GM12878 (cell line): Measurements from ENCODE around the gene SMG6. TPM values are rescaled to one million over a fixed set of nuclear protein-coding genes. Genes with fewer than 3 reads are reported as not detected.

ENCODE experiments used
- DPF2 ChIP-seq: fragments of 450-650 bp; IDR thresholded peaks from 2 replicates; pipeline ENCODE4 v1.6.1; 2017; ENCODE audit warnings: mild to moderate bottlenecking
- LARP7 ChIP-seq: fragments of 450-650 bp; IDR thresholded peaks from 2 replicates; pipeline ENCODE4 v1.6.1; 2017; ENCODE audit warnings: mild to moderate bottlenecking
- MEF2B ChIP-seq: fragments of 450-650 bp; IDR thresholded peaks from 2 replicates; pipeline ENCODE4 v1.6.1; 2018; ENCODE audit warnings: mild to moderate bottlenecking, moderate library complexity; ENCODE audit not compliant: partially characterized antibody, poor library complexity, severe bottlenecking
- MTA2 ChIP-seq: fragments of 450-650 bp; IDR thresholded peaks from 2 replicates; pipeline ENCODE4 v1.6.1; 2016; ENCODE audit warnings: low read depth, mild to moderate bottlenecking, moderate library complexity
- PAX8 ChIP-seq: fragments of 450-650 bp; IDR thresholded peaks from 2 replicates; pipeline ENCODE4 v1.6.1; 2017; ENCODE audit warnings: mild to moderate bottlenecking, moderate library complexity
- RUNX3 ChIP-seq: IDR thresholded peaks from 2 replicates; pipeline ENCODE4 v1.6.1; 2012; ENCODE audit warnings: low read length, inconsistent platforms
- SRF ChIP-seq, 2 experiments: IDR thresholded peaks; 2 replicates each; pipeline ENCODE4 v1.6.1; 2011; ENCODE audit warnings: low read depth in 2 of 2, low read length in 2 of 2, mild to moderate bottlenecking in 1 of 2, moderate library complexity in 1 of 2
- ZZZ3 ChIP-seq: IDR thresholded peaks from 2 replicates; pipeline ENCODE4 v1.6.1; 2011; ENCODE audit warnings: low read depth; ENCODE audit not compliant: control insufficient read depth, insufficient read length
- polyA plus RNA-seq, 11 experiments: library from polyadenylated mRNA; depleted of rRNA in 4 of 11; unstranded in 6 of 11; stranded (reverse) in 5 of 11; fragments of >200 nt; fragmentation: Nextera tagmentation in 4 of 11; fragmentation: Illumina TruSeq in 1 of 11; extraction: Ambion mirVana in 4 of 11; extraction: Trizol in 1 of 11; gene quantifications; 1 replicate in 1 of 11; 2 replicates in 10 of 11; pipeline versions ENCODE4 v1.2.1 to v1.2.3, GENCODE V29; 2011 to 2016; ENCODE audit warnings: inconsistent platforms in 2 of 11, missing spikeins in 2 of 11, low read depth in 1 of 11
- total RNA-seq, 4 experiments: library from RNA; depleted of rRNA in 3 of 4; stranded (reverse); fragments of >200 nt in 3 of 4; fragmentation: Illumina TruSeq in 1 of 4; extraction: Trizol in 1 of 4; gene quantifications; 2 replicates each; pipeline versions ENCODE4 v1.2.1 to v1.2.3, GENCODE V29; 2013 to 2021
- TF ChIP-seq, protein P1 (sequence below): fragments of 450-650 bp; IDR thresholded peaks from 2 replicates; pipeline ENCODE4 v1.6.1; 2014; ENCODE audit warnings: mild to moderate bottlenecking
- TF ChIP-seq, protein P2 (sequence below), 3 experiments: IDR thresholded peaks in 2 of 3; conservative IDR thresholded peaks in 1 of 3; 2 replicates each; pipeline ENCODE4 v1.5.1; 2011; ENCODE audit warnings: low read depth in 3 of 3, low read length in 3 of 3, mild to moderate bottlenecking in 3 of 3, control low read depth in 2 of 3, moderate library complexity in 2 of 3, inconsistent platforms in 1 of 3, mixed read lengths in 1 of 3; ENCODE audit not compliant: control insufficient read depth in 2 of 3, insufficient read depth in 1 of 3; ENCODE audit errors: extremely low read depth in 1 of 3

The SMG6 gene
- total and polyA plus RNA-seq, 10 of the 15 experiments (the other 5 are each of a cell fraction or from before 2014, with no cell fraction given): 0.58 to 28.7 (median 15.7) TPM

DNA sequence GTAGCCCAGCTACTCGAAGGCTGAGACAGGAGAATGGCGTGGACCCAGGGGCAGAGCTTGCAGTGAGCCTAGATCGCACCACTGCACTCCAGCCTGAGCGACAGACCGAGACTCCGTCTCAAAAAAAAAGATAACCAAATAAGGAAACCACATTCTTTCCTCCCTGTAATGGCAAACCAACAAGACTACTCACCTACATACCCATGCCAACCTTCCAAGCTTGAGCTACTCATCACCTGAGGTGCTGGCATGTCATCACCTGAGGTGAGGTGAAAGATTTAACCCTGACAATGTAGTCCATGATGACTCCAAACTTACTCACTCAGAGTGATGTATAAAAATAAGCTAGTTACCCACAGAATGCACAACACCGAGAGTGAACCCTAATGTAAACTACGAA is 85.2 kb downstream of the SMG6 start (continued):
- TF ChIP-seq, protein P1, sequence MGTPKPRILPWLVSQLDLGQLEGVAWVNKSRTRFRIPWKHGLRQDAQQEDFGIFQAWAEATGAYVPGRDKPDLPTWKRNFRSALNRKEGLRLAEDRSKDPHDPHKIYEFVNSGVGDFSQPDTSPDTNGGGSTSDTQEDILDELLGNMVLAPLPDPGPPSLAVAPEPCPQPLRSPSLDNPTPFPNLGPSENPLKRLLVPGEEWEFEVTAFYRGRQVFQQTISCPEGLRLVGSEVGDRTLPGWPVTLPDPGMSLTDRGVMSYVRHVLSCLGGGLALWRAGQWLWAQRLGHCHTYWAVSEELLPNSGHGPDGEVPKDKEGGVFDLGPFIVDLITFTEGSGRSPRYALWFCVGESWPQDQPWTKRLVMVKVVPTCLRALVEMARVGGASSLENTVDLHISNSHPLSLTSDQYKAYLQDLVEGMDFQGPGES: no peak
- TF ChIP-seq, protein P2, sequence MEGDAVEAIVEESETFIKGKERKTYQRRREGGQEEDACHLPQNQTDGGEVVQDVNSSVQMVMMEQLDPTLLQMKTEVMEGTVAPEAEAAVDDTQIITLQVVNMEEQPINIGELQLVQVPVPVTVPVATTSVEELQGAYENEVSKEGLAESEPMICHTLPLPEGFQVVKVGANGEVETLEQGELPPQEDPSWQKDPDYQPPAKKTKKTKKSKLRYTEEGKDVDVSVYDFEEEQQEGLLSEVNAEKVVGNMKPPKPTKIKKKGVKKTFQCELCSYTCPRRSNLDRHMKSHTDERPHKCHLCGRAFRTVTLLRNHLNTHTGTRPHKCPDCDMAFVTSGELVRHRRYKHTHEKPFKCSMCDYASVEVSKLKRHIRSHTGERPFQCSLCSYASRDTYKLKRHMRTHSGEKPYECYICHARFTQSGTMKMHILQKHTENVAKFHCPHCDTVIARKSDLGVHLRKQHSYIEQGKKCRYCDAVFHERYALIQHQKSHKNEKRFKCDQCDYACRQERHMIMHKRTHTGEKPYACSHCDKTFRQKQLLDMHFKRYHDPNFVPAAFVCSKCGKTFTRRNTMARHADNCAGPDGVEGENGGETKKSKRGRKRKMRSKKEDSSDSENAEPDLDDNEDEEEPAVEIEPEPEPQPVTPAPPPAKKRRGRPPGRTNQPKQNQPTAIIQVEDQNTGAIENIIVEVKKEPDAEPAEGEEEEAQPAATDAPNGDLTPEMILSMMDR (IDR thresholded peaks at IDR 0.05 in 2 of 3, conservative IDR thresholded peaks at IDR 0.05 in 1 of 3; ENCODE audit: control insufficient read depth in 2 of 3, extremely low read depth in 1 of 3, insufficient read depth in 1 of 3, low read depth in 3 of 3, low read length in 3 of 3): no peak
- TF ChIP-seq MEF2B (no peak), DPF2 (no peak), ZZZ3 (no peak), PAX8 (no peak), MTA2 (no peak), LARP7 (no peak), SRF (IDR thresholded peaks at IDR 0.05; ENCODE audit: low read depth in 2 of 2, low read length in 2 of 2) (0 out of 4 replicates have a peak, but pooled peaks of 1 of the 2 experiments have one; percentile 47), RUNX3 (peak; percentile 48)
